ENCODE results near the gene ABCG8. TPM values are rescaled to one million over a fixed set of nuclear protein-coding genes. Genes with fewer than 3 reads are reported as not detected.

Gene ABCG8
- total RNA-seq, 2 experiments from 2014 or later: not detected

DNA sequence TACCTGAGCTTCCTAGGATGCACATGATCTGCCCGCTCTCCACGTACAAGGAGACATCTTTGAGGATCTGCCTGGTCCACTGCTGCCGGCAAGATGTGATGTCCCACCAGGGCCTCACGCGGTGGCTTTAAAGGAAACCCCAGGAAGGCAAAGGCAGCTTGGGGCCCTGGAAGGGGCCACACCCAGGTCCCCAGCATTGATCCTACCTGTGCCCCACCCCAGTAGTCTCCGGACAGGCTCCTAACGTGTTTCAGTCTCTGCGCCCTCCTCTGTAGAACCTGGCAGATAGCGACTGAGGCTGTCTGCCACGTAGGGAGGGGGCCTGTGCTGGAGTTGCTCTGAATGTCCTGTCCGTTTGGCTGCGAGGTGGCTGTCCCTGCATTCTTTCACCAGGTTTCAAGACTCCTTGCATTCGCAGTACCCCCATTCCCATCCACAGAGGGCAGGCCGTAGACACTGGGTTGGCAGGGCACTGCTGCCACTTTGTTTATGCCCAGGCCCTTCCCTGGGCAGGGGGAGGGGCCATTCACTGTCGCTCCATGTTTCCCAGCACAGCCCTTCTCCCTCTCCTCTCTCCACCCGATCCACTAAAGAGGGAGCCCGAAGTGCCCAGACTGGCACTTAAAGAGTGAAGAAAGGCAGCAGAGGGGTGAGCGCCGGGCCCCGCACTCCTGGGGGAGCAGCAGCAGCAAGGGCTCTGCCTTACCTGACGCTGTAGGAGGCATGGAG is 776 bp upstream of the ABCG8 start:
- ATAC-seq: no peak
- no peak overlapping the region for H3K27ac Mint-ChIP-seq
- no peaks in the 10 kb centered on the region for H3K4me1 Mint-ChIP-seq
- no peaks in the 10 kb centered on the region for H3K9me3 Mint-ChIP-seq (ENCODE audit: low read depth)
- DNase-seq: peak; percentile 31
- H3K36me3 Mint-ChIP-seq: no peaks in the 10 kb centered on the region
- no peak overlapping the region for H3K4me3 Mint-ChIP-seq
- peaks cover 18% of the 10 kb centered on the region for H3K27me3 Mint-ChIP-seq
- CTCF ChIA-PET: no interaction called here

DNA sequence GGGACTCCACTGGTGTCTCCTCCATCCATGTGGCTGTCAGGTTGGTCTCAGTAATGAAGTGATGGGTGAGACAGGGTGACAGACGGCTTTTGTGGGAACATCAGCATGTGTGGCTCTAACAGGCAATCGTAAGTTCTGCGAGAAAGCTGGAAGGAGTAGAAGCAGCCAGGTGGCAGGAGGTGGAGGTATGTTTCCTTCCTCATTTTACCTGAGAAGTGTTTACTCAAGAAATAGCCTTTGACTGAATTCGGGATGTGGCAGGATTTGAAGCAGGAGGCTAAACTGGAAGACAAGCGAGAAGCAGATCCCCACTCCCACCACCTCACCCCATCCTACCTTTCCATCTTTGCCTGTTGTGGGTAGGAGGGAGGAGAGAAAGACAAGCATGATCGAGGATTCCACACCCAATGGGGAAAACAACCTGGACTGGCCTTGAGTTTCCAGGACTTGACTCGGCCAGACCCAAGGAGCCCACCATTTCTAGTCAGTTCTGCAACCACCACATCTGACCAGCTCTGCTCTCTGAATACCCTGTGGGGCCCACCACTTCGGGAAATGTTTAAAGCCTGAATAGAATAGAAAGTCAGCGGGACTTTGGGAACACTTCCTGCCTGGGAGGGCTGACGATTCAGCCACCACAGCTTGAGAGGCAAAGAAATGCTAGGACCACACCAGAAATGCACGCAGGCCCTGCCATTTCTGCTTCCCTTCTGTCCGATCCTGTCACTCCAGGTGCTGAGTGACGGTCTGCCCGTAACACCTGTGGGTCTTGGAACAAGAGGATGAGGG is 1.2 kb downstream of the ABCG8 start:
- H3K36me3 Mint-ChIP-seq: no peaks in the 10 kb centered on the region
- ATAC-seq (no peak), DNase-seq (peak; percentile 37)
- H3K4me3 Mint-ChIP-seq: no peak overlapping the region
- H3K27ac Mint-ChIP-seq: no peak overlapping the region
- CTCF ChIA-PET: no interaction called here
- H3K27me3 Mint-ChIP-seq: peaks cover 14% of the 10 kb centered on the region
- no peaks in the 10 kb centered on the region for H3K9me3 Mint-ChIP-seq (ENCODE audit: low read depth)
- H3K4me1 Mint-ChIP-seq: no peaks in the 10 kb centered on the region

- Mint-ChIP-seq H3K27me3 (peaks cover 8% of the 10 kb centered on the region), H3K36me3 (no peaks in the 10 kb centered on the region), H3K4me3 (no peak overlapping the region), H3K27ac (no peak overlapping the region), H3K4me1 (no peaks in the 10 kb centered on the region), H3K9me3 (ENCODE audit: low read depth) (no peaks in the 10 kb centered on the region)
- ATAC-seq (no peak), DNase-seq (peak; percentile 23)
- CTCF ChIA-PET: no interaction called here
Measured at GRCh38 chr2:43840965-43841364, 2.2 kb downstream of the ABCG8 start.

- Mint-ChIP-seq H3K9me3 (ENCODE audit: low read depth) (no peaks in the 10 kb centered on the region), H3K4me3 (no peak overlapping the region), H3K4me1 (no peaks in the 10 kb centered on the region), H3K36me3 (no peaks in the 10 kb centered on the region), H3K27me3 (peaks cover 13% of the 10 kb centered on the region), H3K27ac (no peak overlapping the region)
- CTCF ChIA-PET: no interaction called here
- DNase-seq (peak; percentile 19), ATAC-seq (no peak)
Measured at GRCh38 chr2:43841949-43842865, 3.4 kb downstream of the ABCG8 start.

DNA sequence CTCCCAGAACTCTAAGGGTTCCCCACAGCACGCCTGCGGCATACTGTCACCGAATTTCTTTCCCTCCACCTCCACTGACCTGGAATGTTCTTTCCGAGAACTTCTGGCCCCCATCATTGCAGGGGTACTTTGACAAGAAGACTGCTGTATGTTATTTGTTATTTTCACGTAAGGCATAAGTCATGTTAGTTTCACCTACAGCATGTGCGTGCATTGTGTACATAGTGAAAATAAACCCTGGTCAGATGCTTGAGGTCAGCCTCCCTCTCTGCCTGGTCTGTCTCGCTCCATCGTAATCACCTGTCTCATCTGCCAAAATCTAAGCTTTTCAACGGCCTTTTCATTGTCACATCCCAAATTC is 4.1 kb downstream of the ABCG8 start:
- no peak overlapping the region for H3K4me3 Mint-ChIP-seq
- CTCF ChIA-PET: no interaction called here
- H3K27me3 Mint-ChIP-seq: peaks cover 14% of the 10 kb centered on the region
- ATAC-seq: no peak
- H3K4me1 Mint-ChIP-seq: no peaks in the 10 kb centered on the region
- DNase-seq: peak; percentile 9
- H3K27ac Mint-ChIP-seq: no peak overlapping the region
- H3K9me3 Mint-ChIP-seq (ENCODE audit: low read depth): no peaks in the 10 kb centered on the region
- no peaks in the 10 kb centered on the region for H3K36me3 Mint-ChIP-seq

DNA sequence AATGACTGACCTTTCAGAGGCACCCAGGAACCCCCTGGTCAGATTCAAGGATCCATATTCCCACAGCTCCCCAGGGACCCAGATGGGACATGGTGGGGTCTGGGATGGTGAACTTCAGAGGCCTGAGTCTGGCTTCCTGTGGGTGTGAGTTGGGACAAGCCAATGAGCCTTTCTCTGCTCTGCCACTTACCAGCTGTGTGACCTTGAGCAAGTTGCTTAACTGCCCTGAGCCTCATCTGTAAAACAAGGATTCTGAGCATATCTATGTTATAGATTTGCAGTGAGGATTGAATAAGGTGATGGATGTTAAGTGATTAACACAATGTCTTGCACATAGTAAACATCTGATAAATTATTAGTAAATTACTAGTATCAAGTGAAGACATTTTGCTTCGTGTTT is 6.4 kb downstream of the ABCG8 start:
- Mint-ChIP-seq H3K9me3 (ENCODE audit: low read depth) (no peaks in the 10 kb centered on the region), H3K4me3 (no peak overlapping the region), H3K27ac (no peak overlapping the region), H3K4me1 (no peaks in the 10 kb centered on the region), H3K36me3 (no peaks in the 10 kb centered on the region), H3K27me3 (peaks cover 18% of the 10 kb centered on the region)
- ATAC-seq: no peak
- DNase-seq: peak; percentile 18
- CTCF ChIA-PET: no interaction called here

GRCh38 chr2:43846140-43846793 is 7.5 kb downstream of the ABCG8 start:
- CTCF ChIA-PET: interaction anchor here (0.6 to 0.9 kb wide), 2 partner anchors 71 to 219 kb away, joined by 3 to 4 read pairs; no protein-coding TSS in a partner anchor
- H3K9me3 Mint-ChIP-seq (ENCODE audit: low read depth): no peaks in the 10 kb centered on the region
- H3K4me3 Mint-ChIP-seq: no peak overlapping the region
- no peaks in the 10 kb centered on the region for H3K4me1 Mint-ChIP-seq
- DNase-seq: peak; percentile 9
- H3K27ac Mint-ChIP-seq: no peak overlapping the region
- H3K27me3 Mint-ChIP-seq: peaks cover 20% of the 10 kb centered on the region
- no peak for ATAC-seq
- H3K36me3 Mint-ChIP-seq: no peaks in the 10 kb centered on the region

GRCh38 chr2:43848214-43848613 is 9.4 kb downstream of the ABCG8 start:
- CTCF ChIA-PET: no interaction called here
- peaks cover 20% of the 10 kb centered on the region for H3K27me3 Mint-ChIP-seq
- H3K4me3 Mint-ChIP-seq: no peak overlapping the region
- H3K4me1 Mint-ChIP-seq: no peaks in the 10 kb centered on the region
- no peaks in the 10 kb centered on the region for H3K36me3 Mint-ChIP-seq
- H3K9me3 Mint-ChIP-seq (ENCODE audit: low read depth): no peaks in the 10 kb centered on the region
- ATAC-seq (no peak), DNase-seq (peak; percentile 7)
- no peak overlapping the region for H3K27ac Mint-ChIP-seq

- CTCF ChIA-PET: no interaction called here
- H3K27ac Mint-ChIP-seq: no peak overlapping the region
- no peaks in the 10 kb centered on the region for H3K9me3 Mint-ChIP-seq (ENCODE audit: low read depth)
- no peak overlapping the region for H3K4me3 Mint-ChIP-seq
- ATAC-seq: no peak
- H3K4me1 Mint-ChIP-seq: no peaks in the 10 kb centered on the region
- peaks cover 31% of the 10 kb centered on the region for H3K27me3 Mint-ChIP-seq
- DNase-seq: no peak
- H3K36me3 Mint-ChIP-seq: no peaks in the 10 kb centered on the region
Measured at GRCh38 chr2:43851011-43851980, 12.5 kb downstream of the ABCG8 start.

- Mint-ChIP-seq H3K27ac (no peak overlapping the region), H3K9me3 (ENCODE audit: low read depth) (no peaks in the 10 kb centered on the region), H3K27me3 (peaks cover 29% of the 10 kb centered on the region), H3K36me3 (no peaks in the 10 kb centered on the region), H3K4me1 (no peaks in the 10 kb centered on the region), H3K4me3 (no peak overlapping the region)
- CTCF ChIA-PET: no interaction called here
- ATAC-seq (no peak), DNase-seq (no peak)
Measured at GRCh38 chr2:43852196-43852730, 13.5 kb downstream of the ABCG8 start.

- Mint-ChIP-seq H3K4me1 (no peaks in the 10 kb centered on the region), H3K9me3 (ENCODE audit: low read depth) (no peaks in the 10 kb centered on the region), H3K27ac (no peak overlapping the region), H3K27me3 (peaks cover 35% of the 10 kb centered on the region), H3K36me3 (no peaks in the 10 kb centered on the region), H3K4me3 (no peak overlapping the region)
- CTCF ChIA-PET: no interaction called here
- no peak for ATAC-seq
- no peak for DNase-seq
Measured at GRCh38 chr2:43853141-43854081, 14.6 kb downstream of the ABCG8 start.
